ENCODE measurements around the gene SGPL1.

DNA sequence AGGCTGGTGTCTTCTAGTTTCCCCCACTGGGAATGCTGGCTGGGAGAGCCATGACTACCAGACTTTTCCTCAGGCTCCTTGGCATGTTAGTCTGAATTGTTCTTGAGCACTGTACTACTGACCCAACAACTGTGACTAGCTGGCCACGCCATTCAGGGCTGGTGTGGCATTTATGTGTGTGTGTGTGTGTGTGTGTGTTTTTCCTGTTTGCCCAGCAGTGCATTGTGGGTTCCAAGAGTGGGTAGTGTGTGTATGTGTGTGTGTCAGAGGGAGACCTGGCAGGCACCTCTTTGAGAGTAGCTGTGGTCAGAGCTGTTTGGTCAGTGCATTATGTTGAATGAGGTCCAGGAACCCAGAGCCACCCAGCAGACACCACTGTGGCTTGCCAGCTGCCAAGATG is 63.5 kb downstream of the SGPL1 start:
- TF ChIP-seq POLR2A (IDR thresholded peaks at IDR 0.05; ENCODE audit: low read length) (no peak), GATA1 (IDR thresholded peaks at IDR 0.05; ENCODE audit: low read depth, low read length) (no peak)
